Nephron (organoid): Measurements from ENCODE around the gene KRTAP10-3.
"Not testable (repeated sequence)": the region's sequence is repeated elsewhere in the genome, so short reads cannot be mapped to it uniquely, and the experiment has no call there.

Experiments
- H3K27ac Mint-ChIP-seq, 3 experiments: 2 replicates each; pipeline ENCODE4 v1.8.0; 2020; ENCODE audit warnings: mixed read lengths in 3 of 3, mild to moderate bottlenecking in 2 of 3, moderate library complexity in 1 of 3
- H3K27me3 Mint-ChIP-seq: 2 replicates; pipeline ENCODE4 v1.8.0; 2021; ENCODE audit warnings: low read depth, mild to moderate bottlenecking, moderate library complexity, mixed read lengths
- H3K36me3 Mint-ChIP-seq: 2 replicates; pipeline ENCODE4 v1.8.0; 2020; ENCODE audit warnings: low read depth, mixed read lengths
- H3K4me1 Mint-ChIP-seq: 2 replicates; pipeline ENCODE4 v1.8.0; 2020; ENCODE audit warnings: mixed read lengths
- H3K4me3 Mint-ChIP-seq, 3 experiments: 2 replicates each; pipeline ENCODE4 v1.8.0; 2020; ENCODE audit warnings: mild to moderate bottlenecking in 3 of 3, mixed read lengths in 3 of 3, moderate library complexity in 2 of 3
- H3K9me3 Mint-ChIP-seq: 2 replicates; pipeline ENCODE4 v1.8.0; 2020; ENCODE audit warnings: mixed read lengths
- TF ChIP-seq, protein P1 (sequence below), 3 experiments: fragments of 200-600 bp; sonication (generic); IDR thresholded peaks; one replicate each; pipeline ENCODE4 v1.5.0; 2021; ENCODE audit warnings: antibody characterized with exemption in 3 of 3; ENCODE audit not compliant: unreplicated experiment in 3 of 3

KRTAP10-3 gene

DNA sequence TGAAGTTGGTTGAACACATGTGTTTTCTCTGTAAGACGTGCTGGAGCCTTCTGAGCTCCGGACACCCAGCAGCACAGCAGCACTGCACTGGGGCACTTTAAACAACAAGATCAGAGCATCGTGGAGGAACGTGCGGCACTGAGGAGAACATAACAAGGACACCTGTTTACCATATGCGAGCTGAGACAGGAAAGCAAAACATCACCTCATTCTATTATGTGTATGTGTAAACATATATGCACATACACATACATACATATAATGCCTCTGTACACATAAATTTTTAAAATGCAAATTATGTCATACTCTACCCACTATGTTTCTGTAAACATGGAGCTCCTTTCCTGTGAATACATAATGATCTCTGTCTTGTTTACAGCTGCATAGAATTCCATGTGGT is 36.9 kb upstream of the KRTAP10-3 start:
- Mint-ChIP-seq H3K36me3 (no peaks in the 10 kb centered on the region), H3K27me3 (peaks cover 20% of the 10 kb centered on the region), H3K4me3 (no peak overlapping the region), H3K27ac (no peak overlapping the region), H3K9me3 (peaks cover 5% of the 10 kb centered on the region), H3K4me1 (peaks cover 11% of the 10 kb centered on the region)
- TF ChIP-seq, protein P1, sequence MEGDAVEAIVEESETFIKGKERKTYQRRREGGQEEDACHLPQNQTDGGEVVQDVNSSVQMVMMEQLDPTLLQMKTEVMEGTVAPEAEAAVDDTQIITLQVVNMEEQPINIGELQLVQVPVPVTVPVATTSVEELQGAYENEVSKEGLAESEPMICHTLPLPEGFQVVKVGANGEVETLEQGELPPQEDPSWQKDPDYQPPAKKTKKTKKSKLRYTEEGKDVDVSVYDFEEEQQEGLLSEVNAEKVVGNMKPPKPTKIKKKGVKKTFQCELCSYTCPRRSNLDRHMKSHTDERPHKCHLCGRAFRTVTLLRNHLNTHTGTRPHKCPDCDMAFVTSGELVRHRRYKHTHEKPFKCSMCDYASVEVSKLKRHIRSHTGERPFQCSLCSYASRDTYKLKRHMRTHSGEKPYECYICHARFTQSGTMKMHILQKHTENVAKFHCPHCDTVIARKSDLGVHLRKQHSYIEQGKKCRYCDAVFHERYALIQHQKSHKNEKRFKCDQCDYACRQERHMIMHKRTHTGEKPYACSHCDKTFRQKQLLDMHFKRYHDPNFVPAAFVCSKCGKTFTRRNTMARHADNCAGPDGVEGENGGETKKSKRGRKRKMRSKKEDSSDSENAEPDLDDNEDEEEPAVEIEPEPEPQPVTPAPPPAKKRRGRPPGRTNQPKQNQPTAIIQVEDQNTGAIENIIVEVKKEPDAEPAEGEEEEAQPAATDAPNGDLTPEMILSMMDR (IDR thresholded peaks at IDR 0.05; ENCODE audit: unreplicated experiment in 3 of 3) = no peak

DNA sequence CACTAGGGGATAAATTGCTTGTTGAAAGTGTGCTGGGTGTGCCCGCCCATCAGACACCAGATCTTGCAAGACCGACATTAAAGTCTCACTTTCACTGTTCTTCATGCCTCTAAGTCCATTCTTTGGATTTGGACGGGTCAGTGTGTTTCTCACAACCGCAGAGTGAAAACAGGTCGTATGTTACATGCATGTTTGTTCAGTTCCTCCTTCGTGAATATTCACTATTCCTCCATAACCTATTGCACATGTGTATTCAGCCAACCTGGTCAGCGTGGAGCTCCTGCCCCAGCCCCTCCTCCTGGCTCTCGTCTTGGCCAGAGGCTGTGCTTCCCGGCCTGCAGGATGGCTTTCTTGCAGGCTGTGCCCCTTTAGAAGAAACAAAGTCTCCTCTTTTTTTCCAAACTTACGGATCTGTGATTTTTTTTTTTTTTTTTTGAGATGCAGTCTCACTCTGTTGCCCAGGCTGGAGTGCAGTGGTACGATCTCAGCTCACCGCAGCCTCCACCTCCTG is 35.9 kb upstream of the KRTAP10-3 start:
- no peak overlapping the region for H3K27ac Mint-ChIP-seq
- H3K4me3 Mint-ChIP-seq = no peak overlapping the region
- peaks cover 5% of the 10 kb centered on the region for H3K9me3 Mint-ChIP-seq
- no peaks in the 10 kb centered on the region for H3K36me3 Mint-ChIP-seq
- TF ChIP-seq, protein P1 (IDR thresholded peaks at IDR 0.05; ENCODE audit: unreplicated experiment in 3 of 3) = no peak
- peaks cover 11% of the 10 kb centered on the region for H3K4me1 Mint-ChIP-seq
- H3K27me3 Mint-ChIP-seq = peaks cover 17% of the 10 kb centered on the region

DNA sequence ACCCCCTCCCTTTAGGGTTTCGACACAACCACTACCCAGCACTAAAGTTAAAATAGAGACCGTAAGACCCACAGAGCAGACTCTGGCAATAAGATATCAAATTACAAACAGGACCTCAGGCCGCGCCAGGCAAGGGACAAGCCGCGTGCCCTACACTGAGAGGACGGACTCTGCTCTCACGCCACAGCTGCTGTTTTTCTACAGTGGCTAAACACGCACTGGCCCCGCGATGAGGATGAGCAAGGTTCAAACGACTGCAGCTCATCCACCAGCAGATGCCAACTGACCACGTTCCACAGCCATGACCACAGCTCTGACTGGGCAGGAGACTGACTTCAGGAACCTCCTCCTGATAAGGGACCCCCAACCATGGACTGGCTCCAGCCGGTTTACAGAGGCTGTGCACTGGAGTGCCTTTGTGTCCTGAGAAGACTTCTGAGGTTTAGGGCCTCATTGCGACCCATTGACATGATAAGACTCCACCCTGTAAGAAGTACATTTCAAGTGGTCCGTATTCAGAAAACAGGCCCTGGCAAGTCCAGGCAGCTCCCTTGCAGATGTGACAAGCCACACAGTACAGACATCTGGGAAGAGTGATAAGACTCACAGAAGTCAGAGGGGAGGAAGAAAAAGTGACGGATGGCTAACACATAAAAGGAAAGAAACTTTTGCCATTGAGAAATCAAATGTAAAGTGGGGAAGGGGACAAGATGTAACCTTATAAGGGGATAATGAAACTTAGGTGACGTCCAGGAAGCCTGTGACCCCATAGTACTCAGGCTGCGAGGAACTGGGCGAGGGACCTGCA is 35.2 kb upstream of the KRTAP10-3 start:
- peak overlapping the region in 1 of 3 experiments; percentile 21 for H3K4me3 Mint-ChIP-seq
- H3K9me3 Mint-ChIP-seq = peaks cover 4% of the 10 kb centered on the region
- peaks cover 17% of the 10 kb centered on the region for H3K27me3 Mint-ChIP-seq
- peaks cover 11% of the 10 kb centered on the region for H3K4me1 Mint-ChIP-seq
- no peaks in the 10 kb centered on the region for H3K36me3 Mint-ChIP-seq
- H3K27ac Mint-ChIP-seq = no peak overlapping the region
- TF ChIP-seq, protein P1 (IDR thresholded peaks at IDR 0.05; ENCODE audit: unreplicated experiment in 3 of 3) = no peak

DNA sequence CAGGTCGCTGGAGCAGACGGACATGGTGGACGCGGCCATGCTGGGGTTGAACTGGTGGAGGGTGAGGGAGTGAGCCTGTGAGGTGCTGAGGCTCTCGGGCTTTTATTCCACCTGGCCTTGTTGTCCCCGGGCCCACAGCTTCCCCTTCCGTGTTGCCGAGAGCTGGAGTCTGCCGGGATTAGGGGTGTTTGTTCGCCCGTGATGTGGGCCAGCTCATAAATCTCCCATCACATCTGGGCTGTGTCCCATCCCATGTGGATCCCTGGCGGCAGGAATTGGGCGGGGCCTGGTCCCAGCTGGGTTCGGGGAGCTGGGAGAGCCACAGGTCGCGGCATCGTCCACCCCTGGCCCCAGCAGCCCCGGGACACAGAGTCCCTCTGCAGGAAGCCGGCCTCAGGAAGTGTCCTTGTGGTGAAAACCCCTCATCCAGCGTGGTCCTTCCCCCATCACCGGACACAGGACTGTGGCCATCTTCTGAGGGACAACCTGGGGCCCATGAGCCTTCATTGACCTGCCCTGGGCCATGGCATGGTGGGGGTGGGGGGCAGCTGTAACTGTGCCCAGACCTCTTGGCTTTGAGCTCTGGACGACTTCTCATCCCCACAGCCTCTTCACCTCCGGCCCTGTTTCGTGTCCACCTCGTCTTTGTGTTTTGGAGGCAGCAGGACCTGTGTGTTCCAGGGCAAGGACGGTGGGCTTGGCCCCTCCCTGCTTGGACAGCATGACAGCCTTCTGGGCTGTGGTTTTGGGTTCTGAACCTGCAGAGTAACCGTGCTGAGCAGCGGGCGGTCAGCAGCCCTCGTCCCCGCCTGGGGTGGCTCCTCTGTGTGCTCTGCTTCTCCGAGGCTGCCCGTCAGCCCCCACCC is 34.1 kb upstream of the KRTAP10-3 start, which contains the start of gene KRTAP10-6:
Gene KRTAP10-6, minus strand, starts transcription at position 60 of the 866 bp plus-strand sequence. Its CDS starts 21 bp downstream, at position 39.
- Mint-ChIP-seq H3K9me3 (no peaks in the 10 kb centered on the region), H3K27ac (no peak within 1 kb of the TSS), H3K36me3 (no peaks in the 10 kb centered on the region), H3K27me3 (peaks cover 21% of the 10 kb centered on the region), H3K4me3 (peak within 1 kb of the TSS in 1 of 3 experiments; percentile 21), H3K4me1 (peaks cover 11% of the 10 kb centered on the region)
- TF ChIP-seq, protein P1 (IDR thresholded peaks at IDR 0.05; ENCODE audit: unreplicated experiment in 3 of 3) = no peak

DNA sequence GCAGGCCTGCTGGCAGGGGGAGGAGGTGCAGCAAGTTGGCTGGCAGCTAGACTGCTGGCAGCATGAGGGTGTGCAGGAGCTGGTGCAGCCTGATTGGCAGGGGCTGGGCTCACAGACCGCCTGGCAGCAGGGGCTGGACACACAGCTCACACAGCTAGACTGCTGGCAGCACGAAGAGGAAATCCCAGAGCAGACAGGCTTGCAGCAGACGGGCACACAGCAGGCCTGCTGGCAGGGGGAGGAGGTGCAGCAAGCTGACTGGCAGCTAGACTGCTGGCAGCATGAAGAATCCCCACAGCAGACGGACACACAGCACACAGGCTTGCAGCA is 33.2 kb upstream of the KRTAP10-3 start:
- H3K36me3 Mint-ChIP-seq, H3K27ac Mint-ChIP-seq, H3K4me3 Mint-ChIP-seq, H3K9me3 Mint-ChIP-seq: not testable (repeated sequence)
- Mint-ChIP-seq H3K4me1 (peaks cover 11% of the 10 kb centered on the region), H3K27me3 (peaks cover 30% of the 10 kb centered on the region)

DNA sequence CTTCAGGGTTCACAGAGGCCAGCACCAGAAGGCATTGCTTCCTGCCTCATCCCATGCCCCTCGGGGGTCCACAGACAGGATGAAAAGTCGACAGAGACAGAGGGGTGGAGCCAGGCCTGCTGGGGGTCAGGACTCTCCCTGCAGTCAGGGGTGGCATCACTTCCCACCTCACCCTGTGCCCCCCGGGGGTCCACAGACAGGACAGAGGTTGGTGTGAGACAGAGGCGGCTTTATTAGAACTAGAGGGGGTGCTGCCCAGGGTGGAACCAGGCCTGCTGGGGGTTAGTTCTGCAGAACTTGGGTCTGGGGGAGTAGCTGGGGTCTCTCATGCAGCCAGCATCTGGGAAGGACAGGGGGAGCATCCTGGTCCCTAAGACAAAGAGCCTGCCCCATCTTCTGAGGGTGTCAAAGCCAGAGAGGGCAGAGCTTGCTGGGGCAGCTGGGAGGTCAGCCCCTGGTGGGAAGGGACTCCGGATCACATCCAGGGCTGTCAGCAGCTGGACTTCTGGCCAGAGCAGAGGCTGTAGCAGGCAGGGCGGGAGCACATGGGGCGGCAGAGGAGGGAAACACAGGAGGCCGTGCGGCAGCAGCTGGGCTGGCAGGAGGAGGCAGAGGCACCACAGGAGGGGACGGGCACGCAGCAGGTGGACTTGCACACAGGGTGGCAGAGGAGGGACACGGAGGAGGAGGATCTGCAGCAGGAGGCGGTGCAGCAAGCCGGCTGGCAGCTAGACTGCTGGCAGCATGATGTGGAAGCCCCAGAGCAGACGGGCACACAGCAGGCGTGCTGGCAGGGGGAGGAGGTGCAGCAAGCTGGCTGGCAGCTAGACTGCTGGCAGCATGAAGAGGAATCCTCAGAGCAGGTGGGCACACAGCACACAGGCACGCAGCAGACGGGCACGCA is 32.6 kb upstream of the KRTAP10-3 start:
- not testable (repeated sequence) for H3K27ac Mint-ChIP-seq, H3K36me3 Mint-ChIP-seq, H3K4me3 Mint-ChIP-seq
- peaks cover 33% of the 10 kb centered on the region for H3K27me3 Mint-ChIP-seq
- peaks cover 11% of the 10 kb centered on the region for H3K4me1 Mint-ChIP-seq
- peaks cover 11% of the 10 kb centered on the region for H3K9me3 Mint-ChIP-seq
